OCI-LY3 (cell line): Measurements from ENCODE around the gene TSC22D3.

Experiments used
- EZH2phosphoT487 ChIP-seq: fragments of 200-600 bp; shearing (Covaris generic); IDR thresholded peaks from 2 replicates; pipeline ENCODE4 v1.6.1; 2018; ENCODE audit warnings: antibody characterized with exemption, mixed run types, low read depth
- TF ChIP-seq, protein P1 (sequence below): fragments of 200-600, 300-600 bp; sonication (generic); IDR thresholded peaks from 2 replicates; pipeline ENCODE4 v1.5.1; 2014; ENCODE audit warnings: antibody characterized with exemption, low read length, low read depth

DNA sequence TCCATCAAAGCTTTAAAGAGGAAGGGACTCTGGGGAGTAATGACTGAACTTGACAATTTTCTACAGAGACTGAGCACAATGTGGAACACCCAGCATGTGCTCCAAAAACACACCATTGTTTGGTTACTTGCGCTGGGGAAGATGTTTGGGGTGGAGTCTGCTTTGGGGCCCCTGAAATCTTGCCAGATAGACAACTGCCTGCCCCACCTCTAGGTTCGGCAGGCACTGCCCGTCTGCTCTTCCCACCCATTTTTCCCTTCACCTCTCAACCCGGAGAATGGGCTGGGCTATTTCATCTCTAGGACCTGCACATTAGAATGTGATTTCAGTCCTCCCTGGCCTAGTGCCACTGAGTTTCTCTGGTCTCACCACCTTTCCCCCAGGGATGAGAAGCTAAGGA, 41.9 kb downstream of the TSC22D3 start:
- TF ChIP-seq, protein P1, sequence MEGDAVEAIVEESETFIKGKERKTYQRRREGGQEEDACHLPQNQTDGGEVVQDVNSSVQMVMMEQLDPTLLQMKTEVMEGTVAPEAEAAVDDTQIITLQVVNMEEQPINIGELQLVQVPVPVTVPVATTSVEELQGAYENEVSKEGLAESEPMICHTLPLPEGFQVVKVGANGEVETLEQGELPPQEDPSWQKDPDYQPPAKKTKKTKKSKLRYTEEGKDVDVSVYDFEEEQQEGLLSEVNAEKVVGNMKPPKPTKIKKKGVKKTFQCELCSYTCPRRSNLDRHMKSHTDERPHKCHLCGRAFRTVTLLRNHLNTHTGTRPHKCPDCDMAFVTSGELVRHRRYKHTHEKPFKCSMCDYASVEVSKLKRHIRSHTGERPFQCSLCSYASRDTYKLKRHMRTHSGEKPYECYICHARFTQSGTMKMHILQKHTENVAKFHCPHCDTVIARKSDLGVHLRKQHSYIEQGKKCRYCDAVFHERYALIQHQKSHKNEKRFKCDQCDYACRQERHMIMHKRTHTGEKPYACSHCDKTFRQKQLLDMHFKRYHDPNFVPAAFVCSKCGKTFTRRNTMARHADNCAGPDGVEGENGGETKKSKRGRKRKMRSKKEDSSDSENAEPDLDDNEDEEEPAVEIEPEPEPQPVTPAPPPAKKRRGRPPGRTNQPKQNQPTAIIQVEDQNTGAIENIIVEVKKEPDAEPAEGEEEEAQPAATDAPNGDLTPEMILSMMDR: no peak
- no peak for TF ChIP-seq EZH2phosphoT487
